GM21619 (cell line): ENCODE data around the gene ALG5.
A peak's percentile ranks its signal among the peaks of the same experiment; 100 is the strongest.

ENCODE experiments used
- ATAC-seq: cut with Tn5 transposase; IDR thresholded peaks from one replicate; pipeline ENCODE4 v1.9.1; 2021; ENCODE audit not compliant: unreplicated experiment

Gene ALG5

DNA sequence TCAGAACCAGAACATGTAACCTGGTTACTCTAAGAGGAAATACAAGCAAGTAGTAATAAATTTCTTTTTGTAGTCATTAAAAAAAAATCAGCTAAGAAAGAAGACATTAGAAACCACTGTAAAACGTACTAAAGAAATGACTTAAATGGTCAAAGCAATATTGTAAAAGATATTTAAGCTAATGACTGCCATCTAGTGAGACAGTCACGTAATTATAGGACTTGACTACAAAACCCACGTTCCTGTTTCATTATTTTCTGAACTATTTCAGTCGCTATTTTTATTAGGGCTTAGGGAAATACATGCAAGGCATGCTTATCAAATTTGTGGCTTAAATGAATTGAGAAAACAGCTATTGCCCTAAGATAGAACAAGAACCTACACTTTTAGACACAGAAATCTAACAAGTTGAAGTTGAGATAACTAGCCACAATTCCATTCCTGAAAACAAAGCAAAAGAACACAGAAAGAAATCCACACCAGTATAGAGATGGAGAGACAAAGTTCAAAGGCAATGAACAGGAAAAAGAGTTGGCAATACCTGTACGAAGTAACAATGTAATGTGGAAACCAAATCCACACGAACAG, 17.9 kb downstream of the ALG5 start:
- ATAC-seq: no peak

DNA sequence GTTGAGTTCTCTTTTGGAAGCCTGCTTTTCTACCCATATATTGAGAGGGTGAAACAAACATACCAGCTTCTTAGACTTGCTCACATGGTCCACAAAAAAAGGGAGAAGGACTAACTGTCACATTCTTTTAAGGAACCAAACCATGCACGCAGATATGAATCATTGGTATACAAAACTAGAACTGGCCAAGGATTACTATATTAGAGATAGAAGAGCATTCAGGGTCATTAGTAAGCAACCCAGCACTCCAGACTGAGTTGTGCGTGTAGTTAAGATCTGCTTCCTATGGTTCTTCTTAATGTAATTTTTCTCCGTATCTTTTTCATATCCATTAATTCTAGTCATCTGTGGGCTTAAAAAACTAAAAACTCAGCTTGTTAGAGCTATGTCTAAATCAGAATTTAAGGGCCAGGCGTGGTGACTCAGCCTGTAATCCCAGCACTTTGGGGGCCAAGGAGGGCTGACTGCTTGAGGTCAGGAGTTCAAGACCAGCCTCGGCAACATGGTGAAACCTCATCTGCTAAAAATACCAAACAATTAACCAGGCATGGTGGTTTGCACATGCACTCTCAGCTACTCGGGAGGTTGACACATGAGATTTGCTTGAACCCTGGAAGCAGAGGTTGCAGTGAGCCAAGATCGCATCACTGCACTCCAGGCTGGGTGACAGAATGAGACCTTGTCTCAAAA, 19.6 kb downstream of the ALG5 start:
- ATAC-seq: no peak

DNA sequence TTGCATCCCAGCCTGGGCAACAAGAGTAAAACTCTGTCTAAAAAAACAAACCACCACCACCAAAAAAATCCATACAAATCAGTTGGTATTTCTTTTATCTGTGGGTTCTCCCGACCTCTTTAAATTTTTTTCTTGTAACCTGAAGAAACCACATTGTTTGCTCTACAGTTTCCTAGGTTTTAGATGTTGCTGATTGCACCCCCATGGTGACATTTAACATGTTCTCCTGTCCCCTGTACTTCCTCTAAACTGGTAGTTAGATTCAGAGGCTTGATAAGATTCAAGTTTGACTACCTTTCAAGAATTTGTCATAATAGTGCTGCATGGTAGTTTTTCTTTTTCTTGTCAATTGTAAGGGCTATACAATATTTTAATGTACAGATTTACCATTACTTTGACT, 24.0 kb downstream of the ALG5 start:
- no peak for ATAC-seq

DNA sequence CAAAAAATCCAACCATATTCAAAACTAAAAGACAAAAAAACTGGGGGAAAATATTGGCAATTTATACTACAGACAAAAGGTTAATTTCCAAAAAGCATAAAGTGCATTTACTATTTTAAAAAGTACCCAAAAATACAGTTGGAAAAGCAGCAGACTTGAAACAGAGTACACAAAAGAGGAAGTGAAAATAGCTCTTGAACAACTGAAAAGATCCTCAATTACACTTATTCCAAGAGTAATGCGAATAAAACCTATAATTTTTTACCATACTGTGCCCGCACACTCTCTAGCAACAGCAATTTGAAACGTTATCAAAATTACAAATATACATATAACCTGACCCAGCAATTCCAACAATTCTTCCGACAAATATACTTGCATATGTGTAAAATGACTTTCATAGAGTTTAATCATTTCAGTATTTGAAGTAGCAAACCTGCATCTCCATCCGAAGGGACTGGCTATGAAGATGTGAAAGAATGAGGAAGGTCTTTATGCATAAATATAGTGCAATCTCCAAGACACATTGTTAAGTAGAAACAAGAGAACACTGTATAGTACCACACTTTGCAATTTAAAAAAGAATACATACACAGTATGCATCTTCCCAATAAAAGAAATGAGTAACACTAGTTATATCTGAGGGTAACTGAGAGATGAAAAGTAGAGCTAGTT, 25.4 kb downstream of the ALG5 start:
- ATAC-seq: peak; percentile 67

DNA sequence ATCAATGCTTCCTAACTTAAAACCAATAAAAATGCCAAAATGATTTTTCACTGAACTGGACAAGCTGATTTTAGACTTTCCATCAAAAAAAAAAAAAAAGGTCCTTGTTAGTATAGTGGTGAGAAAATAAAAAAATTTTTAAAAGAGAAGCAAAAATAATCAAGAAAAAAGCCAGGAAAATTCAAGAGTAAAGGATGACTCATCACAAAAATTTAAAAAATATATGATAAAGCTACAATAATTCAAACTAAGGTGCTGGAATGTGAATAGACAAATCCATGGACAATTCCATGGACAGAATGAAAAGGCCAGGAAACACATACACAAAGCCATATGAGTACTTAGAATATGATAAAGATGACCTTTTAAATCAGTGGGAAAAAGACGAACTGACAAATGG, 26.1 kb downstream of the ALG5 start:
- no peak for ATAC-seq

DNA sequence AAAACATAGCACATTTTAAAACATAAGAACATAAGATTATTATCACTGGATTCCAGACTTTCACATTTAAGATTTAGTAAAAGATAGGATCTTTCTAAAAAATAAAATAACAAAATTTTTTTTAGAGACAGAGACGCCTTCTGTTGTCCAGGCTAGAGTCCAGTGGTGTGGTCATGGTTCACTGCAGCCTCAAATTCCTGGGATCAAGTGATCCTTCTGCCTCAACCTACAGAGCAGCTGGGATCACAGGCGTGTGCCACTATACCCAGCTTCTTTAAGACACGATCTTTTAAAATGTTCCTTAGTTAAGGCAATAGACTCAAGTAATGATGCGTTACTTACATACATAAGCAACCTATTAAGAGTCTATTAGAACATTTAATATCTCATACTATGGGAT, 32.7 kb downstream of the ALG5 start:
- ATAC-seq: no peak

DNA sequence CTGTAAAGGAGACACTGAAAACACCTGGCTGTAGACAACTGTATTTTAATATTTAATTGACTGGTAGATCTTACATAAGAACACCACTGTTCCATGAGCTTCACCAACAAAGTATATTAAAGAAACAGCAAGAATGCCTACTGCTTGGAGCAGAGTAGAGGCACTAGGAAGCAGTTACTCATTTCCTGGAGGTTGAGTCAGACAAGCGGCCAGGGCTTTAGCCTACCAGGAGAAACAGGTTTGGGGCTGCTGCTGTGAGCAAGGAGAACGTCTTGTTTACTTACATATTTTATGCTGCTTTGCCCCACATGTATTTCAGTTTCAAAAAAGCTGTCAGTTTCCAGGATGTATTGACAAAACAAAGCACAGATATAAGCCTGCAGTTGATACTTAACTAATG, 33.4 kb downstream of the ALG5 start:
- no peak for ATAC-seq

DNA sequence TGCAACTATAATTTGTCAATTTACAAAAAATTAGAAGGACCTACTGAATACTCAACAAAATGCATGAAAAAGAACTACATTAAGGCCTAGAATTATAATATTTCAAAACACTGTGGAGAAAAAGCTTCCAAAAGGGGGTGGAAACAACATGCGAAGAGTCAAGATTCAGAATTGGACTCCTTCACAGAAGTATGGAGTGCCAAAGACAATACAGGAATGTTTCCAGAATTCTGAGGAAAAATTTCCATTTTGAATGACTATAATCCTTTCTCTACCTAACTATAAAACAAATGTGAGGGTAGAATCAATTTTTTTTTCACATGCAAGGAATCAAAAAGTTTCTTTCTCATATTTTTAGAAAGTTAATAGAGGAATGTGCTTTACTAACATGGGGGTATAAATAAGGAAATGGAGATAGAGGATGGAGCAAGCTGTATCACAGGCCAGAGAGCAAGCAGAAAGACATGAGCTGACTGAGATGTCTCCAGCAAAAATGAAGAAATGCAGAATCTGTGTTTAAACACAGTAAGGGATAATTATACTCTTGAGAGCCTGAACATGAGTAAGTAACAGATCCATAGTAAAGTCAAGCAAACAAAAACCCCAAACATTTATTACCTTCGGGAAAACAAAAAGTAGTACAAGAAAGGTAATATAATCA, 39.6 kb downstream of the ALG5 start:
- no peak for ATAC-seq

DNA sequence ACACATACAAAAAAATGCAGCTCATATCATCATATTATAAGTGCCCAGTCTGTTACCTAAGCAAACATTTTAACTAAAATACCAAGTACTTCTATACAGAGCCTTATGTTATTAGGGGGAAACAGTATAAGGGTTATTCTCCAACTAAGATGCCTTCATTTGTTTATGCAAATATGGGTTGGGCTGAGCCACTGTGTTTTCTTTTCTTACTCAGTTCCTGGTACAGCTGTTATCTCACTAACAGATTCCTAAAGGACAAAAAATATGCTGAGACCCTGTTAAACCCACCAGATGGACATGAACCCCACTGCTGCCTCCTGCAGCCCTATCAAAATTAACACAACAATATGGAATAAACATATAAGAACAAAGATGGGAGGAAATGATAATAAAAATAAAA, 44.6 kb downstream of the ALG5 start:
- ATAC-seq: no peak

DNA sequence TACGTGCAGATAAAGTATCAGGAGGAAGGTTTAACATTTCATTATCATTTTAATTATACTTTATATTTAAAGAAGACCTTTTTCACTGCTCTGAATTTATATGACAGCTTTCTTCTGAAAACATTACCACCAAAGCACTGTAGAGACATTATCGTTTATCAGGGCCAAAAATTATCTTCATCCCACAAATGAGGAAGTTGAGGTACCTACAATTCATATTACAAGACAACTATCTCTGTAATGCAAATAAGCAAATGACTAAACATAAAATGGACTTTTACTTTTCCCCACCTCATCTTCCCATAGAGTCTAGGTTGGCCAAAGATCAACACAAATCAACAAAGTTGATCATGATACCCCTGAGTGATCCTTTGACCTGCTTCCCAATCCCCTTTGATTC, 48.2 kb downstream of the ALG5 start:
- no peak for ATAC-seq

DNA sequence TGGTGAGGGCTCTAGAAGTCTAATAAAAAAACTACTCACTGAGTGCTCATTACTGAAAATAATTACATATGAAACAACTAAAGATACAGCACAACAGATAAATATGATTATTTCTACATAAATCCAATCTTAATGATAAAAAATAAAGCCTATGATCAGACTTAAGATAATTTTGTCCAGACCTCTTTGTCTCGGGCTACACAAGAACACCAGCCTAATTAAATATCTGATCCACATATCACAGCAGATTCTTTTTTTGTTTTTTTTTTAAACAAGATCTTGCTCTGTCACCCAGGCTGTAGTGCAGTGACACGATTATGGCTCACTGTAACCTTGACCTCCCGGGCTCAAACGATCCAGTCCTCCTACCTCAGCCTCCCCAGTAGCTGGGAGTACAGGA, 48.8 kb downstream of the ALG5 start:
- no peak for ATAC-seq

DNA sequence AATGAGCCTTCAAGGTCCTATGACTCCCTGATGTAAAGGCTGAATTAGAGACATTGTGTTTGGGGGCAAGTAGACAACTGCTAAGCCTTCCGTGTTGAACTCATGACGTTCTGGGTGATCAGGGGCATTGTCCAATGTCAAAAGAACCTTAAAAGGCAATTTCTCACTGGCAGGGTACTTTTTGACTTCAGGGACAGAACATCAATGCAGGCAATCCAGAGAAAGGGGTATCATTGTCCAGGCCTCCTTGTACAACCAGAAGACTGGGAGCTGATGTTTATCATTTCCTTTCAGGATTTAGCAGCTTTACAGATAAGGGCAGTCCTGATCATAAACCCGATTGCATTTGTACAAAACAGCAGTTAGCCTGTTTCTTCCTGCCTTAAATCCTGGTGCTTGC, 54.1 kb downstream of the ALG5 start:
- ATAC-seq: no peak

DNA sequence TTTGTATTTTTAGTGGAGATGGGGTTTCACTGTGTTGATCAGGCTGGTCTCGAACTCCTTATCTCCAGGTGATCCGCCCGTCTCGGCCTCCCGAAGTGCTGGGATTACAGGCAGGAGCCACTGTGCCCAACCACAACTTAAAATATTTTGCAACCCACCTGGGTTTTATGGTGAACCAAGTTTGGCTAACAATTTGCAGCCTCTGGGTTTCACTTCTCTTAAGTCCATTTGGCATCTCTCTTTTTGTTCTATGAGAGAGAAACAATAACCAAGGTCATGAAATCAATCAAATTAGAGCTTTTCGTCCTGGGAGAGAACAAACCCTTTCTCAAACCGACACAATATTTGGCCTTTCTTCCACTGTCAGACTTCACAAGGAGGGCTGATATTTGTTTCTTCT, 73.5 kb downstream of the ALG5 start:
- ATAC-seq: no peak

DNA sequence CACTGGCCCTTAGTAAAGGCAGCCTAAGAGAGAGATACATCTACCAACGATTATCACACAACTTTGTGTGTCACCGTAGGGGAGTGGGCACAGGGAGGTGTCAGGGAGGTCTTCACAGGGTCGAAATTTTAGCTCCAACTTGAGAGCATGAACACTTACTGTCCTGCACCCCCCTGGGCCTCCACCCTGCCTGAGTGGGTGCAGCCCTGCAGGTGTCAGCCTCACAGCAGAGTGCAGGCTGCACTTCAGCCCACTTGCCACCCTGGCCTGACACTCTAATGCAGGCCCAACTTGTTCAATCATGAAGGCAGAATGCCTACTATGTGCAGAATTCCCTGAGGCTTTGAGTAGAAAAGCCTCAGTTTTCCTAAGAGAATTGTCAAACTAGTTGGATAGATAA, 75.1 kb downstream of the ALG5 start:
- ATAC-seq: no peak

DNA sequence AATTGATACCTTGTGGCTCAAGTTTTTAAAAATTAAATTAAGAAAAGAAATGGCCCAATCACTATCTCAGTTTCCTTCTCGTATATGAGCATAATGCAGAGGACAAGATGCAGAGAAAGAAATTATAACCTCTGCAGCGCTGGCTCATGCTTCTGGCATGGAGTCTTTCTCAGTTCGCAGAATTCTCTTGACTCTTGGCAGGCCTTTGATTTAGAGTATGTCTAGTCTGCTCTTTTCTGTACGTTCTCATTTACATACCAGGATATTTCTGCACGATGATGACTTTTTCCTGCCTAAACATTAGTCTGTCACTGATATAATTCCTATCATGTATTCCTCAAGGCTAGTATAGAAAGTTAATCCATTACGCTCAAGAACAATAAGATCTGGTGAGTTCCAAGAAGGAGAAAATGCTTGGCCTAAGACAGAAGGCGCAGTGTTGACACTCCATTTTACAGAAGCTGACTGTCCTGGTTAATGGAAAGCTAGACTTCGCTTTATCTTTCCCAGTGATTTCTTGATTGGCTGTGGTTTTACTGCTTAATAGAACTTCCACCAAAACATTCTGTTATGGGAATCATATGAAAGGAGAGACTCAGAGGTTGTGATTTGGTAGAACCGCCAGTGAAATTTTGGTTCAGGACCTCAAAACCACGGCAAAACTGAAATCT, 77.4 kb downstream of the ALG5 start:
- no peak for ATAC-seq

DNA sequence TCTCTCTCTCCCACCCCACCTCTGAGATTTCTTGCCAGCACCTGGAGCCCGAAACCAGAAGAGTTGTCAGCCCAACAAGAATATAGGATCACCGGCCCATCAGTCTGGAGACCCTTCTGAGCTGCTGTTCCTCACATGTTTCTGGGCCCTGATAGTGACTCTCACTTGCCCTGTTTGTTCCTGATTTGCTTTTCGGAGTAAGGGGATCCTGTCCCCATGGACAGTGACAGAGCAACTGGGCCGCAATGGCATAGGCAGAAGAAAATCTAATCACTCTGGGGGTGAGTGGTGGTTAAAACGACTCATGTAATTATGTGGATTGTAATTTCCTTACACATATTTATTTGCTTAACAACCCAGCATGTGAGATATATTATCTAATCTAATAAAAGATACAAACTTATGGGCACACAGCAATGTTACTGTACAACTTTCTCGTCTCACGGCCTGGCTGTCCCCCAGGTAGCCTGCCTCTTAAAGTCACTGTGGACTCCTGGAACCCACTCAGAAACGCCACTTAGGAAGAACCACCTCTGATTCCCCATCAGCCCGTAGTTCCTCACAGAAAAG, 78.4 kb downstream of the ALG5 start:
- no peak for ATAC-seq

DNA sequence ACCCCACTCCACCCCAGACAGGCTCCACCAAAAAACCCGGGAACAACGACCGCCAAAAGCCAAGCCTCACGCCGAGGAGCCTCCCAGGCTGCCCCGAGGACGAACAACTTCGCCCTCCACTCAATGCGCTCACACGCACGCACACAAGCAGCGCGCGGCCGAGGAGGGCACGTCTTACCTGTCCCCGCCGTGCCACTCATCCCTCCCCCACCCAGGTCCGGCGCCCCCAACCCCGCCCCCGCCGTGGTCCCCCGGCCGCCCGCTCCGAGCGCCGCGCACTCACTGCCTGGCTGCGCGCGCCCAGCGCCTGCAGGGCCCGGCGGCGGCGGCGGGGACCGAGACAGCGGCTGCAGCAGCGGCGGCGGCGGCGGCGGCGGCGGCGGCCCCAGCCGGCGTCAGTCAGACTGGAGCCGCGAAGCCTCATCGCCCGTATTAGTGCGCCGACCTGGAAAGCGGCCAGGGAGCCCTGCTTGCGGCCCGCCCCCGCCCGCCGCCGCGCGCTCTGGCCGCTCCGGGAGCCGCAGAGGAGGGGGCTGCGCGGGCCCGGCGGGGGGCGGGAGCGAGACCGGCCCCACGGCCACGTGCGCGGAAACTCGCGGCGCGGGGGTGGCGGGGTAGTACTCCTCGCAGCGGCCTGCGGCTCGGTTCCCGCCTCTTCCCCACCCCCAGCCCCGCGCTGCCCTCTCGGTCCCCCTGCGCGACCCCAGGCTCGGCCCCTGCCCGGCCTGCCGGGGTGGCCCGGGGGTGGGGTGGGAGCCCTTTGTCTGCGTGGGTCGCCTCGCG, 79.1 kb downstream of the ALG5 start, which contains the start of gene SMAD9:
SMAD9 (minus strand) TSS at position 406 of the 783 bp plus-strand sequence. CDS start 40,549 bp downstream, outside the sequence.
- no peak for ATAC-seq

DNA sequence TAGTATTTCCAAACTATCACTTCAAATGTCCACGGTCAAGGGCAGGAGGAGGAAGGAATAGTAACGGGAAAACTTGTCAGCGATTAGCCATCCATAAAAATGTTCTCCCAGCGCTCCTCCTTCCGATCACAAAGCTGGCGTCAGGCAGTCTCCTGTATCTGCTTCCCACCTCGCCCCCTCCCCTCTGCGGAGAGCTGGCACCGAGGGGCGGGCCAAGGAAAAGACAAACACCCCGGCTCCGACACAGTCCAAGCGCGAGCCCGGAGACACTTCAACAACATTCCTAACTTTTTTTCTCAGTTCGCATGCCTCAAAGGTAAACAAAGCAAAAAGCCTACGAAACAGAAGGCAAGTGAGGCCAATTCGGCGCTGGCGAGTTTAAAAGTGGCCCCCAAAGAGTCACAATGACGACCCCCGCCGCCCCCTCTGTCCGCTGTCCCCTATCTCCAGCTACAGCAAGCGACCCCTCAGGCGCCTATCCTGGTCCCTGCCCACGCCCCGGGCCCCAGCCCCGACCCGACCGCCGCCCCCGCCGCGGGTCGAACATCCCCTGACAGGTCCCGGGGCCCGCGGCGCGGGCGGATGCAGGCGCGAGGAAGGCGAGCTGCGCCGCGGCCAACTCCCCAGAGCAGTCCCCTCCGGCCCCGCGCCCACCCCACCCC, 79.8 kb downstream of the ALG5 start:
- ATAC-seq: no peak

DNA sequence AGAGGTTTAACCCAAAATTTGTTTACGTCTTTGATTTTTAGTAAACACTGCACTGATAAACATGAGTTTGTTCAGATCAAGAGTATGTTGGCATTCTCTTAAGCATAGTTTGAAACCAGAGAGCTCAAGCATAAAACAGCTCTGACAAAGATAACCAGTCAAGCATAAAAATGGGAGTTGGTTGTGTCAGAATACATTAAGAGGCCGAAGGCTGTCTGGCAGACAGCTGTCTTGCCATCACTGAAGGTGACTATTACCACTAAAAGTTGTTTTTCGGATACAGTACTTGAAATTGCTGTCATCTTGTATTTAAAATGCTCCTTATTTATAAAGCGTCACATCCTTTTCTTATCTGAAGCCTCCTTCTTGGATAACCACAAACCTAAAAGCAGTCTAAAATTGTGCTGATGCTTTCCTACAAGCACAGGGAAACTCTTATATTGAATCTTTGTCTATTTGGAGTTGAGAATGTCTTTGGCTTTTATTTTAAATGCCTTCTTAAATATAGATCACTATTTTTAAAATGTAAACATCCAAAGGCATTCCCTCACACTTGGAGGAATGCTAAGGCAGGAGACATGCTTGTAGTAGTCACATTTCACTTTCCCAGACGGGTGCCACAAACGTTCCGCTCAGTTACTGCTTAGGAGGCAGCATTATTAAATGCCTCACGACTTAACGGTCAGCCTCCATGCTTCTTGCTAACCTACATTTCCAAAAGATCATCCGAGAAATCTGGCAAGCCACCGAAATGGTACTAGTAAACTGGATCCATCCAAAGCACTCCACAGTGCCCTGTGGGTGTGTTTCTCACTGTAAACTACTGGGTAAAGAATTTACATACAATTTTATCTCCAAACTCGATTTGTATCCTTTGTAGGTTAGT, 80.7 kb downstream of the ALG5 start:
- ATAC-seq: no peak
